CD4-positive, alpha-beta T cell (primary cell): Measurements from ENCODE around the gene PDE5A. TPM values are rescaled to one million over a fixed set of nuclear protein-coding genes. Genes with fewer than 3 reads are reported as not detected.

Experiments used
- ATAC-seq: fragments of 200-7000 bp; cut with Tn5 transposase; one replicate; pipeline ENCODE4 v1.10.0; 2022; ENCODE audit warnings: mild to moderate bottlenecking; ENCODE audit not compliant: poor library complexity
- CTCF ChIA-PET: fragments of 350-600 bp; sonication (Branson Sonifier 250); formaldehyde crosslinking; loops from one replicate; lab custom pipeline; 2021; ENCODE audit warnings: antibody characterized with exemption, inconsistent platforms; lab: Charles Lee
- POLR2A ChIA-PET: fragments of 350-600 bp; sonication (Branson Sonifier 250); formaldehyde crosslinking; loops from one replicate; lab custom pipeline; 2021; ENCODE audit warnings: antibody characterized with exemption, inconsistent platforms; lab: Charles Lee
- DNase-seq, 14 experiments: peaks; one replicate each; pipeline ENCODE4 v3.0.0-alpha.2; 2013 to 2020; ENCODE audit warnings: mixed read lengths in 2 of 14
- H3K27ac ChIP-seq, 2 donors: one replicate each; pipeline versions ENCODE4 v1.5.1 to v1.7.0; 2013; ENCODE audit warnings: low read length in 2 of 2, low read depth in 1 of 2, mild to moderate bottlenecking in 1 of 2
- H3K27me3 ChIP-seq, 2 experiments: 1 replicate in 1 of 2; 2 replicates in 1 of 2; pipeline versions ENCODE4 v1.6.1 to v1.7.0; 2013; ENCODE audit warnings: low read length in 2 of 2, control low read depth in 1 of 2, mild to moderate bottlenecking in 1 of 2, moderate library complexity in 1 of 2; ENCODE audit not compliant: insufficient read depth in 2 of 2, control insufficient read depth in 1 of 2
- H3K36me3 ChIP-seq: one replicate; pipeline ENCODE4 v1.6.1; 2013; ENCODE audit warnings: low read length, control low read depth; ENCODE audit not compliant: insufficient read depth
- H3K4me1 ChIP-seq: one replicate; pipeline ENCODE4 v1.6.1; 2013; ENCODE audit warnings: low read length, control low read depth; ENCODE audit not compliant: insufficient read depth
- H3K4me3 ChIP-seq: one replicate; pipeline ENCODE4 v1.5.1; 2013; ENCODE audit warnings: mild to moderate bottlenecking, low read length, moderate library complexity
- H3K9me3 ChIP-seq, 2 experiments: 1 replicate in 1 of 2; 2 replicates in 1 of 2; pipeline versions ENCODE4 v1.6.1 to v1.7.0; 2013; ENCODE audit warnings: low read length in 2 of 2, mild to moderate bottlenecking in 2 of 2, control low read depth in 1 of 2, moderate library complexity in 1 of 2; ENCODE audit not compliant: control insufficient read depth in 1 of 2, insufficient read depth in 1 of 2
- H3K27ac Mint-ChIP-seq: one replicate; pipeline ENCODE4 v1.8.0; 2020; ENCODE audit warnings: mixed read lengths
- H3K27me3 Mint-ChIP-seq: one replicate; pipeline ENCODE4 v1.8.0; 2021; ENCODE audit warnings: mixed read lengths
- H3K36me3 Mint-ChIP-seq: one replicate; pipeline ENCODE4 v1.8.0; 2021; ENCODE audit warnings: low read depth, mixed read lengths
- H3K4me1 Mint-ChIP-seq: one replicate; pipeline ENCODE4 v1.8.0; 2021; ENCODE audit warnings: low read depth, mixed read lengths
- H3K4me3 Mint-ChIP-seq: one replicate; pipeline ENCODE4 v1.8.0; 2020; ENCODE audit warnings: mild to moderate bottlenecking, mixed read lengths
- H3K9me3 Mint-ChIP-seq: one replicate; pipeline ENCODE4 v1.8.0; 2020; ENCODE audit warnings: mixed read lengths
- intact Hi-C, 2 experiments: fragments of 100-400 bp; cut with DNase I in 1 of 2; cut with micrococcal nuclease in 1 of 2; formaldehyde crosslinking; loops; one replicate each; pipeline versions ENCODE4 v1.15.1 to v1.9.0; 2023 to 2025; cut with DNase I, micrococcal nuclease
- polyA plus RNA-seq, 2 donors: library from polyadenylated mRNA; unstranded; fragments of 120-200 nt; gene quantifications; one replicate each; pipeline ENCODE4 v1.2.1, GENCODE V29; 2013
- total RNA-seq, 174 experiments: library from RNA in 2 of 174; stranded (reverse) in 2 of 174; gene quantifications; one replicate each; pipeline ENCODE4 v1.2.3 and lab custom pipeline; 2021 to 2026
- TF ChIP-seq, protein P1 (sequence below): fragments of 200-600 bp; IDR thresholded peaks from one replicate; pipeline ENCODE4 v1.8.0; 2022; ENCODE audit warnings: antibody characterized with exemption, mild to moderate bottlenecking

Gene PDE5A
- total RNA-seq (under 1 TPM; 0.11 to 0.56 TPM), total RNA-seq (lab: John Stamatoyannopoulos, UW) (0.10 to 8.0 (median 2.2) reads per million in 172 experiments)
- polyA plus RNA-seq (2013, experiment 1 of 2): 4.8 TPM
- 6.3 TPM for polyA plus RNA-seq (2013, experiment 2 of 2)

DNA sequence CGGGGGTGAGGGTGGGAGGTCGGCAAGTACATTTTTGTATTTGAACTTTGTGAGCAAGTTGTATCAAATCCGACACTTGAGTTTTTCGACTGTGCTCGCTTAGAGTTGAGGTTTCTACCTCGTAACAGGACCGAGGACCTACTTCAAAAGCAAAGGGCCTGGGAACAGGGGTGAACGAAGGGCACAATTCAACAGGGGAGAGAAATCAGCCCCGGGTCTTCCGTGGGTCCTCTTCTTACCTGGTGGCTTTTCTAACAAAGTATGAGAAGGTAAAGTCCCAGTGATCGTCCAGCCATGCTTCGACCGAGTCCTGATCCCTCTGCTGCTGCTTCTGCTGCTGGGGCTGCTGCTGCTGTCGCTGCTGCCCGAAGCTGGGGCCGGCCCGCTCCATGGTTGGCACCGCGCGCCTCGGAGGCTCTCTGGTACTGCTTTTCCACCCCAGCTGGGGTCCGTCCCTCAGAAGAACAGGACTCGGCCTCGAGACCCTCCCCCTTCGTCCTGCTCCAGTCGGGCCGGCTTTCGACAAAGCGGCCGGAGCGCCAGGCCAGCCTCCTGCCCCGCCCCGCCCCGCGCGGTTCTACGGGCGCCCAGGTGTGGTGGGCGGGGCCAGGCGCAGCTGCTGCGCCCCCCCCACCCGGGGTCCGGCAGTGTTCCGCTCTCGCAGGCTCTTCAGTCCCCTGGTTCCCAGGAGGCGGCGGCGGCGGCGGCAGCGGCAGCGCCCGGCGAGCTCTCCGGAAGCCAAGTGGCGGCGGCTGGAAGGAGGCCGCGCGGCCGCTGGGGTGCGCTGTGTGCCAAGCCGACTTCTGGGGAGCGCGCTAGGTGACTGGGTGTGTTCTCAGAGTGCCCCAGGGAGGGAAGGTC lies at the start of gene PDE5A:
Gene PDE5A, minus strand, starts transcription at position 524 of the 861 bp plus-strand sequence. Its CDS starts 133 bp downstream, at position 391.
- intact Hi-C loops: loop anchor here (2.0 to 10.0 kb wide), 4 partner anchors 174 to 646 kb away; no protein-coding TSS in a partner anchor
- H3K27me3 Mint-ChIP-seq: peaks cover 32% of the 10 kb centered on the region
- peak; percentile 54 to 87 (median 71) for DNase-seq
- H3K4me1 ChIP-seq: peaks cover 23% of the 10 kb centered on the region
- peaks cover 5 to 6% of the 10 kb centered on the region in 2 experiments for H3K27me3 ChIP-seq
- POLR2A ChIA-PET: interaction anchor here (0.6 to 1.1 kb wide), 4 partner anchors 331 to 1529 kb away, joined by 3 read pairs; partner anchors contain the start of gene USP53
- H3K4me1 Mint-ChIP-seq: peaks cover 28% of the 10 kb centered on the region
- no peaks in the 10 kb centered on the region for H3K9me3 ChIP-seq
- no peaks in the 10 kb centered on the region for H3K9me3 Mint-ChIP-seq
- CTCF ChIA-PET: interaction anchor here (0.8 to 2.1 kb wide), 9 partner anchors 9 to 438 kb away, joined by 3 to 12 read pairs (median 4); partner anchors contain the start of gene MAD2L1
- peak within 1 kb of the TSS; percentile 94 for H3K4me3 Mint-ChIP-seq
- peak within 1 kb of the TSS in 1 of 2 donors; percentile 41 for H3K27ac ChIP-seq
- H3K4me3 ChIP-seq: peak within 1 kb of the TSS; percentile 64
- no peaks in the 10 kb centered on the region for H3K36me3 Mint-ChIP-seq
- TF ChIP-seq, protein P1, sequence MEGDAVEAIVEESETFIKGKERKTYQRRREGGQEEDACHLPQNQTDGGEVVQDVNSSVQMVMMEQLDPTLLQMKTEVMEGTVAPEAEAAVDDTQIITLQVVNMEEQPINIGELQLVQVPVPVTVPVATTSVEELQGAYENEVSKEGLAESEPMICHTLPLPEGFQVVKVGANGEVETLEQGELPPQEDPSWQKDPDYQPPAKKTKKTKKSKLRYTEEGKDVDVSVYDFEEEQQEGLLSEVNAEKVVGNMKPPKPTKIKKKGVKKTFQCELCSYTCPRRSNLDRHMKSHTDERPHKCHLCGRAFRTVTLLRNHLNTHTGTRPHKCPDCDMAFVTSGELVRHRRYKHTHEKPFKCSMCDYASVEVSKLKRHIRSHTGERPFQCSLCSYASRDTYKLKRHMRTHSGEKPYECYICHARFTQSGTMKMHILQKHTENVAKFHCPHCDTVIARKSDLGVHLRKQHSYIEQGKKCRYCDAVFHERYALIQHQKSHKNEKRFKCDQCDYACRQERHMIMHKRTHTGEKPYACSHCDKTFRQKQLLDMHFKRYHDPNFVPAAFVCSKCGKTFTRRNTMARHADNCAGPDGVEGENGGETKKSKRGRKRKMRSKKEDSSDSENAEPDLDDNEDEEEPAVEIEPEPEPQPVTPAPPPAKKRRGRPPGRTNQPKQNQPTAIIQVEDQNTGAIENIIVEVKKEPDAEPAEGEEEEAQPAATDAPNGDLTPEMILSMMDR: peak; percentile 74
- peak within 1 kb of the TSS; percentile 75 for H3K27ac Mint-ChIP-seq
- H3K36me3 ChIP-seq: no peaks in the 10 kb centered on the region
- ATAC-seq: peak; percentile 83

DNA sequence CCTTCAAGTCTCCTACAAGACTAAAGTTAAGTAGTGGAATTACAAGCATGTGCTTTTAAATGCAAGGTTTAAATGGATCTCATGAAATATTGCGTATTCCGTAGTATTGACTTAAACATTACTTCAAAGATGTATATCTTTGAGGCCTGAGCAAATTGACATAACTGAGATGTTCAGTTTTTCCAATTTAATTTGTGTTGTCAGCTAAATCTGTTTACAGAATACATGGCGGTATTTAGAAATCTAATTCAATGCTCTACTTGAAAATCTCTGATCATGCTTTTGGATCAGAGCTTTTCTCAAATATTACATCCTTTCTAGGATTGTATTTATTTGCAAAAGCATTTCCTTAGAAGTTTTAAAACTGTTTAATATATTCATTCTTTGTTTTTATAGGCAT lies 47.5 kb upstream of the PDE5A start:
- Mint-ChIP-seq H3K4me1 (no peaks in the 10 kb centered on the region), H3K27me3 (peaks cover 15% of the 10 kb centered on the region), H3K27ac (no peak overlapping the region), H3K36me3 (no peaks in the 10 kb centered on the region), H3K4me3 (no peak overlapping the region), H3K9me3 (no peaks in the 10 kb centered on the region)
- DNase-seq (no peak), ATAC-seq (no peak)
- no peaks in the 10 kb centered on the region for H3K27me3 ChIP-seq
- H3K9me3 ChIP-seq: no peaks in the 10 kb centered on the region
- no peaks in the 10 kb centered on the region for H3K4me1 ChIP-seq
- ChIA-PET CTCF (no interaction called here), POLR2A (no interaction called here)
- intact Hi-C loops: no loop called here
- H3K4me3 ChIP-seq: no peak overlapping the region
- H3K36me3 ChIP-seq: no peaks in the 10 kb centered on the region
- TF ChIP-seq, protein P1: no peak
- H3K27ac ChIP-seq: no peak overlapping the region

GRCh38 chr4:119675391-119675790 lies 46.8 kb upstream of the PDE5A start:
- intact Hi-C loops: no loop called here
- no peak for ATAC-seq
- Mint-ChIP-seq H3K36me3 (no peaks in the 10 kb centered on the region), H3K9me3 (no peaks in the 10 kb centered on the region), H3K27ac (no peak overlapping the region), H3K4me3 (no peak overlapping the region), H3K4me1 (no peaks in the 10 kb centered on the region), H3K27me3 (peaks cover 13% of the 10 kb centered on the region)
- CTCF ChIA-PET: interaction anchor here (0.6 kb wide), 1 partner anchor 11 kb away, joined by 4 read pairs; no protein-coding TSS in a partner anchor
- H3K27ac ChIP-seq: no peak overlapping the region
- H3K9me3 ChIP-seq: no peaks in the 10 kb centered on the region
- no peaks in the 10 kb centered on the region for H3K4me1 ChIP-seq
- H3K36me3 ChIP-seq: no peaks in the 10 kb centered on the region
- H3K27me3 ChIP-seq: no peaks in the 10 kb centered on the region
- no peak overlapping the region for H3K4me3 ChIP-seq
- POLR2A ChIA-PET: no interaction called here
- DNase-seq: no peak
- TF ChIP-seq, protein P1: no peak
